ENCODE measurements around the gene HORMAD1.

- TF ChIP-seq ZNF629 (tag by site-specific recombination; IDR thresholded peaks at IDR 0.05) = no peak
- no peak for TF ChIP-seq CTCF (tag by site-specific recombination; IDR thresholded peaks at IDR 0.05)
- TF ChIP-seq REPIN1 (tag by site-specific recombination; IDR thresholded peaks at IDR 0.05; ENCODE audit: low read depth) = no peak
- TF ChIP-seq SETDB1 (IDR thresholded peaks at IDR 0.05; ENCODE audit: insufficient read length, low read length) = no peak
- no peak for TF ChIP-seq ZNF561 (tag by site-specific recombination; IDR thresholded peaks at IDR 0.05; ENCODE audit: borderline replicate concordance)
- no peak for TF ChIP-seq MEIS1 (CRISPR knock-in tag; IDR thresholded peaks at IDR 0.05; ENCODE audit: borderline replicate concordance)
- no peak for TF ChIP-seq OSR2 (tag by site-specific recombination; IDR thresholded peaks at IDR 0.05)
- TF ChIP-seq ZNF704 (tag by site-specific recombination; IDR thresholded peaks at IDR 0.05) = no peak
- TF ChIP-seq ZNF311 (tag by site-specific recombination; IDR thresholded peaks at IDR 0.05; ENCODE audit: borderline replicate concordance) = no peak
- no peak for TF ChIP-seq SCRT2 (tag by site-specific recombination; IDR thresholded peaks at IDR 0.05)
- TF ChIP-seq ZNF785 (tag by site-specific recombination; IDR thresholded peaks at IDR 0.05) = no peak
- no peak for TF ChIP-seq ZFP41 (tag by site-specific recombination; IDR thresholded peaks at IDR 0.05; ENCODE audit: borderline replicate concordance)
- TF ChIP-seq ZNF292 (tag by site-specific recombination; IDR thresholded peaks at IDR 0.05; ENCODE audit: borderline replicate concordance, low read depth) = no peak
- no peak for TF ChIP-seq ZNF433 (tag by site-specific recombination; IDR thresholded peaks at IDR 0.05; ENCODE audit: low read depth)
Measured at GRCh38 chr1:150663321-150663720, 57.4 kb downstream of the HORMAD1 start.

Measured in HEK293 (cell line).